WTC11 (cell line): Measurements from ENCODE around the gene ZNF385A.

Experiments
- SP1 ChIP-seq: sonication (generic); formaldehyde crosslinking; conservative IDR thresholded peaks from 2 replicates; pipeline ENCODE4 v1.8.1; 2022; ENCODE audit warnings: missing genetic modification reagents
- TCF7 ChIP-seq: sonication (generic); formaldehyde crosslinking; IDR thresholded peaks from 2 replicates; pipeline ENCODE4 v1.8.0; 2022; ENCODE audit warnings: mild to moderate bottlenecking, low read depth, missing genetic modification reagents, moderate library complexity
- TF ChIP-seq, protein P1 (sequence below): sonication (generic); formaldehyde crosslinking; IDR thresholded peaks from 2 replicates; pipeline ENCODE4 v1.8.1; 2023; ENCODE audit warnings: mild to moderate bottlenecking, missing genetic modification reagents, moderate library complexity
- TF ChIP-seq, protein P2 (sequence below): sonication (generic); formaldehyde crosslinking; IDR thresholded peaks from 2 replicates; pipeline ENCODE4 v1.8.1; 2022; ENCODE audit warnings: missing genetic modification reagents, borderline replicate concordance
- TF ChIP-seq, protein P3 (sequence below): fragments of 200-600 bp; IDR thresholded peaks from 2 replicates; pipeline ENCODE4 v1.8.0; 2022; ENCODE audit warnings: antibody characterized with exemption
- TF ChIP-seq, protein P4 (sequence below): sonication (generic); formaldehyde crosslinking; IDR thresholded peaks from 2 replicates; pipeline ENCODE4 v1.8.1; 2022; ENCODE audit warnings: low read depth, missing genetic modification reagents, borderline replicate concordance

DNA sequence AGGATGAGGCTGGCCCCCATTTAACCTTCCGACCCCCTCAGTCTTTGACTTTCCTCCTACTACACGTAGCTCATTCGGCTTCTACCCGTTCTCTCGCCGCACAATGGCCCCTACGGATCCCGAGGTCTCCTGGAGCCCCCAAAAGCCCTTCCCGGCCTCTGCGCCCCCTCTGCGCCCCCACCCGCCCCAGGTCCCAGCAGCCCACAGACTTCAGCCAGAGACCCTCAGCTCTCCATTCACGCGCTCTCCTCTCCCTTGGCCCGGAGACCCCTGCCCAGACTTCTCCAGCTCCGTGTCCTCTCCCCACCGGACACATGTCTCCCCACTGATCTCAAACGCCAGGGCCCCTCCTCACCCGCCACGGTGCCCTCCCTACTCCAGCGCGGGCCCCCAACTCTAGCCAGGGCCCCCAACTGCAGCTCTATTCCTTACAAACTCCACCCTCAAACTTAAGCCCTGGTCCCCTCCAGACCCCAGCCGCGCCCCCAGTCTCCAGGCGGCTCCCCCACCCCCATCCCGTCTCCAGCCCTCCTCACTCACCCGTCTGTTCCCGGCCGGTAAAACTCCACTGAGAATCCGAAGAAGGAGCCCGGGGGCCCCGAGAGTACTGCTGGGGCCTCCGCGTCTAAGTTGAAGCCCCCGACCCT is 34.0 kb upstream of the ZNF385A start:
- TF ChIP-seq, protein P1, sequence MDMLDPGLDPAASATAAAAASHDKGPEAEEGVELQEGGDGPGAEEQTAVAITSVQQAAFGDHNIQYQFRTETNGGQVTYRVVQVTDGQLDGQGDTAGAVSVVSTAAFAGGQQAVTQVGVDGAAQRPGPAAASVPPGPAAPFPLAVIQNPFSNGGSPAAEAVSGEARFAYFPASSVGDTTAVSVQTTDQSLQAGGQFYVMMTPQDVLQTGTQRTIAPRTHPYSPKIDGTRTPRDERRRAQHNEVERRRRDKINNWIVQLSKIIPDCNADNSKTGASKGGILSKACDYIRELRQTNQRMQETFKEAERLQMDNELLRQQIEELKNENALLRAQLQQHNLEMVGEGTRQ (CRISPR knock-in tag): no peak
- TF ChIP-seq SP1 (CRISPR knock-in tag) (no peak), TCF7 (no peak)
- TF ChIP-seq, protein P2, sequence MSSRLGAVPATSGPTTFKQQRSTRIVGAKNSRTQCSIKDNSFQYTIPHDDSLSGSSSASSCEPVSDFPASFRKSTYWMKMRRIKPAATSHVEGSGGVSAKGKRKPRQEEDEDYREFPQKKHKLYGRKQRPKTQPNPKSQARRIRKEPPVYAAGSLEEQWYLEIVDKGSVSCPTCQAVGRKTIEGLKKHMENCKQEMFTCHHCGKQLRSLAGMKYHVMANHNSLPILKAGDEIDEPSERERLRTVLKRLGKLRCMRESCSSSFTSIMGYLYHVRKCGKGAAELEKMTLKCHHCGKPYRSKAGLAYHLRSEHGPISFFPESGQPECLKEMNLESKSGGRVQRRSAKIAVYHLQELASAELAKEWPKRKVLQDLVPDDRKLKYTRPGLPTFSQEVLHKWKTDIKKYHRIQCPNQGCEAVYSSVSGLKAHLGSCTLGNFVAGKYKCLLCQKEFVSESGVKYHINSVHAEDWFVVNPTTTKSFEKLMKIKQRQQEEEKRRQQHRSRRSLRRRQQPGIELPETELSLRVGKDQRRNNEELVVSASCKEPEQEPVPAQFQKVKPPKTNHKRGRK (CRISPR knock-in tag): no peak
- TF ChIP-seq, protein P3, sequence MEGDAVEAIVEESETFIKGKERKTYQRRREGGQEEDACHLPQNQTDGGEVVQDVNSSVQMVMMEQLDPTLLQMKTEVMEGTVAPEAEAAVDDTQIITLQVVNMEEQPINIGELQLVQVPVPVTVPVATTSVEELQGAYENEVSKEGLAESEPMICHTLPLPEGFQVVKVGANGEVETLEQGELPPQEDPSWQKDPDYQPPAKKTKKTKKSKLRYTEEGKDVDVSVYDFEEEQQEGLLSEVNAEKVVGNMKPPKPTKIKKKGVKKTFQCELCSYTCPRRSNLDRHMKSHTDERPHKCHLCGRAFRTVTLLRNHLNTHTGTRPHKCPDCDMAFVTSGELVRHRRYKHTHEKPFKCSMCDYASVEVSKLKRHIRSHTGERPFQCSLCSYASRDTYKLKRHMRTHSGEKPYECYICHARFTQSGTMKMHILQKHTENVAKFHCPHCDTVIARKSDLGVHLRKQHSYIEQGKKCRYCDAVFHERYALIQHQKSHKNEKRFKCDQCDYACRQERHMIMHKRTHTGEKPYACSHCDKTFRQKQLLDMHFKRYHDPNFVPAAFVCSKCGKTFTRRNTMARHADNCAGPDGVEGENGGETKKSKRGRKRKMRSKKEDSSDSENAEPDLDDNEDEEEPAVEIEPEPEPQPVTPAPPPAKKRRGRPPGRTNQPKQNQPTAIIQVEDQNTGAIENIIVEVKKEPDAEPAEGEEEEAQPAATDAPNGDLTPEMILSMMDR: no peak
- TF ChIP-seq, protein P4, sequence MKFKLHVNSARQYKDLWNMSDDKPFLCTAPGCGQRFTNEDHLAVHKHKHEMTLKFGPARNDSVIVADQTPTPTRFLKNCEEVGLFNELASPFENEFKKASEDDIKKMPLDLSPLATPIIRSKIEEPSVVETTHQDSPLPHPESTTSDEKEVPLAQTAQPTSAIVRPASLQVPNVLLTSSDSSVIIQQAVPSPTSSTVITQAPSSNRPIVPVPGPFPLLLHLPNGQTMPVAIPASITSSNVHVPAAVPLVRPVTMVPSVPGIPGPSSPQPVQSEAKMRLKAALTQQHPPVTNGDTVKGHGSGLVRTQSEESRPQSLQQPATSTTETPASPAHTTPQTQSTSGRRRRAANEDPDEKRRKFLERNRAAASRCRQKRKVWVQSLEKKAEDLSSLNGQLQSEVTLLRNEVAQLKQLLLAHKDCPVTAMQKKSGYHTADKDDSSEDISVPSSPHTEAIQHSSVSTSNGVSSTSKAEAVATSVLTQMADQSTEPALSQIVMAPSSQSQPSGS (CRISPR knock-in tag): no peak
